ENCODE results near the gene DOK6.

Gene DOK6

GRCh38 chr18:69664399-69664798 lies 263.7 kb downstream of the DOK6 start:
- H4K20me1 ChIP-seq (ENCODE audit: insufficient read depth, low read length) = no peaks in the 10 kb centered on the region
- TF ChIP-seq, protein P1, sequence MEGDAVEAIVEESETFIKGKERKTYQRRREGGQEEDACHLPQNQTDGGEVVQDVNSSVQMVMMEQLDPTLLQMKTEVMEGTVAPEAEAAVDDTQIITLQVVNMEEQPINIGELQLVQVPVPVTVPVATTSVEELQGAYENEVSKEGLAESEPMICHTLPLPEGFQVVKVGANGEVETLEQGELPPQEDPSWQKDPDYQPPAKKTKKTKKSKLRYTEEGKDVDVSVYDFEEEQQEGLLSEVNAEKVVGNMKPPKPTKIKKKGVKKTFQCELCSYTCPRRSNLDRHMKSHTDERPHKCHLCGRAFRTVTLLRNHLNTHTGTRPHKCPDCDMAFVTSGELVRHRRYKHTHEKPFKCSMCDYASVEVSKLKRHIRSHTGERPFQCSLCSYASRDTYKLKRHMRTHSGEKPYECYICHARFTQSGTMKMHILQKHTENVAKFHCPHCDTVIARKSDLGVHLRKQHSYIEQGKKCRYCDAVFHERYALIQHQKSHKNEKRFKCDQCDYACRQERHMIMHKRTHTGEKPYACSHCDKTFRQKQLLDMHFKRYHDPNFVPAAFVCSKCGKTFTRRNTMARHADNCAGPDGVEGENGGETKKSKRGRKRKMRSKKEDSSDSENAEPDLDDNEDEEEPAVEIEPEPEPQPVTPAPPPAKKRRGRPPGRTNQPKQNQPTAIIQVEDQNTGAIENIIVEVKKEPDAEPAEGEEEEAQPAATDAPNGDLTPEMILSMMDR (IDR thresholded peaks at IDR 0.05; ENCODE audit: low read depth, low read length) = no peak
- no peak for TF ChIP-seq EZH2phosphoT487 (IDR thresholded peaks at IDR 0.05; ENCODE audit: low read depth)
- no peak overlapping the region for H2AFZ ChIP-seq (ENCODE audit: low read depth, low read length)
- H3K4me3 ChIP-seq (ENCODE audit: low read length) = no peak overlapping the region
- no peak overlapping the region for H3K4me2 ChIP-seq (ENCODE audit: low read length)
- no peak overlapping the region for H3K27ac ChIP-seq (ENCODE audit: low read length)
- H3K9me3 ChIP-seq (ENCODE audit: insufficient read depth, low read length) = no peaks in the 10 kb centered on the region
- no peak overlapping the region for H3K9ac ChIP-seq (ENCODE audit: low read length)
- no peaks in the 10 kb centered on the region for H3K36me3 ChIP-seq (replicated peaks; ENCODE audit: low read depth, low read length)
- no peaks in the 10 kb centered on the region for H3K79me2 ChIP-seq (ENCODE audit: low read length)
- H3K27me3 ChIP-seq (ENCODE audit: low read depth, low read length) = no peaks in the 10 kb centered on the region
- no peaks in the 10 kb centered on the region for H3K4me1 ChIP-seq (ENCODE audit: low read length)

DNA sequence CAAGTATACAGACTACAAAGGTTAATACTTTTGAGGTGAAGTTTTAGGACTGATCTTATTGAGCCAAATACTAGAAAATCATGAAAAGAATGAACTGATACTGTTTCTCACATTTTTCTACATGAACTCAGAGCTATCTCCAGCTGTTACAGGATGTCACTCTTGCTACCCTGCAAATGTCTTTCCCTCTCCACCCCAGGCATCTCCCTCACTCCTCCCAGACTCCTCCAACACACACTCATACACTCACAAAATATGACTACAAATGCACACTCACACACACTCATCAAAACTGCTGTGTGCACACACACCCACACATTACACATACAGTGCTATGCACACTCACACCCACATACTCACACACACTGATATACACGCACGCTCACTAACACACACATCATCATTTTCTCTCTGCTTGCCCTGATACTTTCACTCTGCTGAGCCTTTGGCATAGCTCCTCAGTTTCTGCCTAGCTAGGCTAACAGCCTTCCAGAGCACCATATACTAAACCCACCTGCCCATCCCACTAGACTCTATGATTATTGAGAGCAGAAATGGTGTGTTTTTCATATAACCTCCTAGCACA lies 273.7 kb downstream of the DOK6 start:
- Histone ChIP-seq H3K27me3 (ENCODE audit: low read depth, low read length) (no peaks in the 10 kb centered on the region), H3K4me1 (ENCODE audit: low read length) (no peaks in the 10 kb centered on the region), H3K36me3 (replicated peaks; ENCODE audit: low read depth, low read length) (no peaks in the 10 kb centered on the region), H3K27ac (ENCODE audit: low read length) (no peak overlapping the region), H3K9me3 (ENCODE audit: insufficient read depth, low read length) (no peaks in the 10 kb centered on the region), H3K4me2 (ENCODE audit: low read length) (no peak overlapping the region), H4K20me1 (ENCODE audit: insufficient read depth, low read length) (no peaks in the 10 kb centered on the region), H3K79me2 (ENCODE audit: low read length) (no peaks in the 10 kb centered on the region), H3K4me3 (ENCODE audit: low read length) (no peak overlapping the region), H2AFZ (ENCODE audit: low read depth, low read length) (no peak overlapping the region), H3K9ac (ENCODE audit: low read length) (no peak overlapping the region)
- TF ChIP-seq, protein P1 (IDR thresholded peaks at IDR 0.05; ENCODE audit: low read depth, low read length) = no peak
- no peak for TF ChIP-seq EZH2phosphoT487 (IDR thresholded peaks at IDR 0.05; ENCODE audit: low read depth)

- Histone ChIP-seq H3K27me3 (ENCODE audit: low read depth, low read length) (no peaks in the 10 kb centered on the region), H3K9me3 (ENCODE audit: insufficient read depth, low read length) (no peaks in the 10 kb centered on the region), H3K36me3 (replicated peaks; ENCODE audit: low read depth, low read length) (no peaks in the 10 kb centered on the region), H2AFZ (ENCODE audit: low read depth, low read length) (no peak overlapping the region; the same call in 1 of the 2 replicates), H4K20me1 (ENCODE audit: insufficient read depth, low read length) (no peaks in the 10 kb centered on the region), H3K79me2 (ENCODE audit: low read length) (no peaks in the 10 kb centered on the region), H3K4me2 (ENCODE audit: low read length) (no peak overlapping the region), H3K9ac (ENCODE audit: low read length) (no peak overlapping the region), H3K4me1 (ENCODE audit: low read length) (no peaks in the 10 kb centered on the region), H3K27ac (ENCODE audit: low read length) (no peak overlapping the region), H3K4me3 (ENCODE audit: low read length) (no peak overlapping the region)
- TF ChIP-seq, protein P1 (IDR thresholded peaks at IDR 0.05; ENCODE audit: low read depth, low read length) = no peak
- TF ChIP-seq EZH2phosphoT487 (IDR thresholded peaks at IDR 0.05; ENCODE audit: low read depth) = no peak
Observed at GRCh38 chr18:69674966-69675365, 274.3 kb downstream of the DOK6 start.

GRCh38 chr18:69677595-69677994 lies 276.9 kb downstream of the DOK6 start:
- H3K4me2 ChIP-seq (ENCODE audit: low read length) = no peak overlapping the region
- no peaks in the 10 kb centered on the region for H3K79me2 ChIP-seq (ENCODE audit: low read length)
- H3K4me1 ChIP-seq (ENCODE audit: low read length) = no peaks in the 10 kb centered on the region
- no peaks in the 10 kb centered on the region for H3K36me3 ChIP-seq (replicated peaks; ENCODE audit: low read depth, low read length)
- no peak for TF ChIP-seq EZH2phosphoT487 (IDR thresholded peaks at IDR 0.05; ENCODE audit: low read depth)
- TF ChIP-seq, protein P1 (IDR thresholded peaks at IDR 0.05; ENCODE audit: low read depth, low read length) = no peak
- no peak overlapping the region for H2AFZ ChIP-seq (ENCODE audit: low read depth, low read length)
- no peaks in the 10 kb centered on the region for H3K27me3 ChIP-seq (ENCODE audit: low read depth, low read length)
- no peaks in the 10 kb centered on the region for H4K20me1 ChIP-seq (ENCODE audit: insufficient read depth, low read length)
- no peak overlapping the region for H3K27ac ChIP-seq (ENCODE audit: low read length)
- no peaks in the 10 kb centered on the region for H3K9me3 ChIP-seq (ENCODE audit: insufficient read depth, low read length)
- H3K9ac ChIP-seq (ENCODE audit: low read length) = no peak overlapping the region
- H3K4me3 ChIP-seq (ENCODE audit: low read length) = no peak overlapping the region

Measured in OCI-LY3 (cell line).